Skeletal muscle satellite cell (primary cell): Measurements from ENCODE around the gene AP2M1.
A peak's percentile ranks its signal among the peaks of the same experiment; 100 is the strongest.
"Not testable (repeated sequence)": the region's sequence is repeated elsewhere in the genome, so short reads cannot be mapped to it uniquely, and the experiment has no call there.

Experiments
- H3K27me3 ChIP-seq: 2 replicates; pipeline ENCODE4 v1.7.0; 2013; ENCODE audit warnings: low read length; ENCODE audit not compliant: control insufficient read depth, insufficient read depth
- H3K36me3 ChIP-seq: 2 replicates; pipeline ENCODE4 v1.7.0; 2013; ENCODE audit warnings: mild to moderate bottlenecking, control low read depth, low read length; ENCODE audit not compliant: insufficient read depth
- H3K4me1 ChIP-seq: 2 replicates; pipeline ENCODE4 v1.7.0; 2013; ENCODE audit warnings: low read length; ENCODE audit not compliant: control insufficient read depth, insufficient read depth
- H3K4me2 ChIP-seq: 2 replicates; pipeline ENCODE4 v1.7.0; 2013; ENCODE audit warnings: mild to moderate bottlenecking, low read length
- H3K4me3 ChIP-seq: 2 replicates; pipeline ENCODE4 v1.7.0; 2013; ENCODE audit warnings: low read length
- H3K9ac ChIP-seq: 2 replicates; pipeline ENCODE4 v1.7.0; 2013; ENCODE audit warnings: mild to moderate bottlenecking, low read depth, low read length, moderate library complexity
- H3K9me3 ChIP-seq: replicated peaks from 2 replicates; pipeline ENCODE4 v1.7.0; 2013; ENCODE audit warnings: mild to moderate bottlenecking, control low read depth, low read length

The AP2M1 gene

GRCh38 chr3:184144505-184144904 lies 30.1 kb upstream of the AP2M1 start:
- no peaks in the 10 kb centered on the region for H3K4me1 ChIP-seq
- peaks cover 60% of the 10 kb centered on the region for H3K36me3 ChIP-seq
- H3K9me3 ChIP-seq: no peaks in the 10 kb centered on the region
- no peak overlapping the region for H3K4me2 ChIP-seq
- H3K27me3 ChIP-seq: no peaks in the 10 kb centered on the region
- H3K4me3 ChIP-seq: no peak overlapping the region
- H3K9ac ChIP-seq: no peak overlapping the region

DNA sequence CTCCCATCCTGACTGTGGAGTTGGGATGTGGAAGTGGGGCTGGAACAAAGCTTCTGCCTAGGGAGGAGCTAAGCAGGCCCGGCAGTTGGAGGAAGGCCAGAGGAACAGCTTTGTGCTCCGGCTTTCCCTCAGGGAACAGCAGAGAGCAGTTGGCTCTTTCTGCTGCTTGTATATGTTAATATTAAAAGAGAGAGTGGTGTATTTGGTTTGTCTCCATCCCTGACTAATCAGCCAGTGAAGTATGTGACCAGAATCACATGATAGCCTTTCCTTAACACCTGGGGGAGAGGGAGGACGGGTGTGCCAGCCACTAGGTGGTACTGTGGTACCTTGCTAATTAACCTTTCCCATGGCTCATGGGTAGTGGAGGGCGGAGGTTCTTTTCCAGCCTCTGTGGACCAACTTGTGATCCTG lies 29.5 kb upstream of the AP2M1 start:
- no peaks in the 10 kb centered on the region for H3K9me3 ChIP-seq
- H3K4me3 ChIP-seq: no peak overlapping the region
- no peaks in the 10 kb centered on the region for H3K27me3 ChIP-seq
- H3K9ac ChIP-seq: no peak overlapping the region
- H3K4me2 ChIP-seq: no peak overlapping the region
- H3K36me3 ChIP-seq: peaks cover 57% of the 10 kb centered on the region
- H3K4me1 ChIP-seq: no peaks in the 10 kb centered on the region

DNA sequence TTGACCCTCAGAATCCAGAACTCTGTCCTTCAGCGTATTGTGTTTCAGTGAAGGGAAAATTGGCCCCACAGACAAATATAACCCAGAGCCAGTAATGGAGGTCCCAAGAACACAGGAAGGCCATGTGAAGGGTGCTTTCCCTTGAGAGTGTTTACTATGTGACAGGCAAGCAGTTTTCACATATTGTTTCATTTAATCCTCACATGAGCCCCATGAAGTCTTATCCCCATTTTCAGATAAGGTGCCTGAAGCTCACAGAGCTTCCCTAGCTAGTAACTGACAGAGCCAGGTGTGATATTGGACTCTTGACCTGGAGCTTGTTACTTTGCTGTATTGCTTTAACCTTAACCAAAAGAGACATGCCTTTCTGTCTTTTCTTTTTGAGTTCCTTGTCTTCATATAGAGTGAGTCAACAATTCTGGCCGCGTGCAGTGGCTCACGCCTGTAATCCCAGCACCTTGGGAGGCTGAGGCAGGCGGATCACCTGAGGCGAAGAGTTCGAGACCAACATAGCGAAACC lies 28.8 kb upstream of the AP2M1 start:
- Histone ChIP-seq H3K9ac (no peak overlapping the region), H3K27me3 (no peaks in the 10 kb centered on the region), H3K4me1 (no peaks in the 10 kb centered on the region), H3K36me3 (peaks cover 50% of the 10 kb centered on the region), H3K4me3 (no peak overlapping the region), H3K4me2 (no peak overlapping the region), H3K9me3 (no peaks in the 10 kb centered on the region)

- Histone ChIP-seq H3K4me1 (no peaks in the 10 kb centered on the region), H3K36me3 (peaks cover 28% of the 10 kb centered on the region), H3K9ac (no peak overlapping the region), H3K27me3 (no peaks in the 10 kb centered on the region), H3K4me2 (no peak overlapping the region), H3K9me3 (no peaks in the 10 kb centered on the region), H3K4me3 (no peak overlapping the region)
These were observed 26.6 kb upstream of the AP2M1 start for GRCh38 chr3:184148076-184148475.

- no peaks in the 10 kb centered on the region for H3K27me3 ChIP-seq
- H3K4me3 ChIP-seq: no peak overlapping the region
- H3K9me3 ChIP-seq: no peaks in the 10 kb centered on the region
- no peak overlapping the region for H3K9ac ChIP-seq
- peaks cover 18% of the 10 kb centered on the region for H3K36me3 ChIP-seq
- peaks cover 7% of the 10 kb centered on the region for H3K4me1 ChIP-seq
- no peak overlapping the region for H3K4me2 ChIP-seq
These were observed 25.5 kb upstream of the AP2M1 start for GRCh38 chr3:184149123-184149522.

DNA sequence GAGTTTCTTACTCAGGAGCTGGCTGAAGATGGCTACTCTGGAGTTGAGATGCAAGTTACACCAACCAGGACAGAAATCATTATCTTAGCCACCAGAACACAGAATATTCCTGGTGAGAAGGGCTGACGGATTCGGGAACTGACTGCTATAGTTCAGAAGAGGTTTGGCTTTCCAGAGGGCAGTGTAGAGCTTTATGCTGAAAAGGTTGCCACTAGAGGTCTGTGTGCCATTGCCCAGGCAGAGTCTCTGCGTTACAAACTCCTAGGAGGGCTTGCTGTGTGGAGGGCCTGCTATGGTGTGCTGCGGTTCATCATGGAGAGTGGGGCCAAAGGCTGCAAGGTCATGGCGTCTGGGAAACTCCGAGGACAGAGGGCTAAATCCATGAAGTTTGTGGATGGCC lies 24.9 kb upstream of the AP2M1 start:
- not testable (repeated sequence) for H3K9me3 ChIP-seq, H3K4me3 ChIP-seq, H3K27me3 ChIP-seq, H3K9ac ChIP-seq, H3K4me2 ChIP-seq, H3K4me1 ChIP-seq
- peaks cover 11% of the 10 kb centered on the region for H3K36me3 ChIP-seq

- Histone ChIP-seq H3K9me3 (no peaks in the 10 kb centered on the region), H3K4me2 (peak within 1 kb of the TSS; percentile 96), H3K4me1 (peaks cover 28% of the 10 kb centered on the region), H3K36me3 (no peaks in the 10 kb centered on the region), H3K4me3 (peak within 1 kb of the TSS; percentile 96), H3K9ac (peak within 1 kb of the TSS; percentile 91), H3K27me3 (no peaks in the 10 kb centered on the region)
These were observed 19.6 kb upstream of the AP2M1 start, which contains the start of gene DVL3 for GRCh38 chr3:184154885-184155643. DVL3 (plus strand) TSS chr3:184155377; CDS start chr3:184155636, 259 bp downstream.

- Histone ChIP-seq H3K4me1 (peaks cover 36% of the 10 kb centered on the region), H3K4me3 (peak overlapping the region; percentile 96), H3K27me3 (no peaks in the 10 kb centered on the region), H3K4me2 (peak overlapping the region; percentile 96), H3K9me3 (no peaks in the 10 kb centered on the region), H3K9ac (peak overlapping the region; percentile 91), H3K36me3 (peaks cover 6% of the 10 kb centered on the region)
These were observed 18.8 kb upstream of the AP2M1 start for GRCh38 chr3:184155644-184156521.

- no peaks in the 10 kb centered on the region for H3K27me3 ChIP-seq
- peaks cover 6% of the 10 kb centered on the region for H3K36me3 ChIP-seq
- H3K4me3 ChIP-seq: peak overlapping the region; percentile 96
- peaks cover 42% of the 10 kb centered on the region for H3K4me1 ChIP-seq
- peak overlapping the region; percentile 96 for H3K4me2 ChIP-seq
- no peaks in the 10 kb centered on the region for H3K9me3 ChIP-seq
- H3K9ac ChIP-seq: peak overlapping the region; percentile 91
These were observed 18.1 kb upstream of the AP2M1 start for GRCh38 chr3:184156522-184156955.

- peak overlapping the region; percentile 96 for H3K4me2 ChIP-seq
- peak overlapping the region; percentile 91 for H3K9ac ChIP-seq
- peak overlapping the region; percentile 96 for H3K4me3 ChIP-seq
- no peaks in the 10 kb centered on the region for H3K9me3 ChIP-seq
- H3K36me3 ChIP-seq: peaks cover 12% of the 10 kb centered on the region
- no peaks in the 10 kb centered on the region for H3K27me3 ChIP-seq
- peaks cover 45% of the 10 kb centered on the region for H3K4me1 ChIP-seq
These were observed 17.4 kb upstream of the AP2M1 start for GRCh38 chr3:184157206-184157605.

- Histone ChIP-seq H3K4me1 (peaks cover 42% of the 10 kb centered on the region), H3K4me2 (peak overlapping the region; percentile 96), H3K4me3 (peak overlapping the region; percentile 96), H3K9ac (peak overlapping the region; percentile 91), H3K9me3 (no peaks in the 10 kb centered on the region), H3K27me3 (no peaks in the 10 kb centered on the region), H3K36me3 (peaks cover 20% of the 10 kb centered on the region)
These were observed 16.3 kb upstream of the AP2M1 start for GRCh38 chr3:184158404-184158803.
